ENCODE results near the gene CHSY1. TPM values are rescaled to one million over a fixed set of nuclear protein-coding genes. Genes with fewer than 3 reads are reported as not detected.

Gene CHSY1
- total RNA-seq, 4 donors from 2014 or later, result 19.2 to 36.8 (median 28.1) TPM

DNA sequence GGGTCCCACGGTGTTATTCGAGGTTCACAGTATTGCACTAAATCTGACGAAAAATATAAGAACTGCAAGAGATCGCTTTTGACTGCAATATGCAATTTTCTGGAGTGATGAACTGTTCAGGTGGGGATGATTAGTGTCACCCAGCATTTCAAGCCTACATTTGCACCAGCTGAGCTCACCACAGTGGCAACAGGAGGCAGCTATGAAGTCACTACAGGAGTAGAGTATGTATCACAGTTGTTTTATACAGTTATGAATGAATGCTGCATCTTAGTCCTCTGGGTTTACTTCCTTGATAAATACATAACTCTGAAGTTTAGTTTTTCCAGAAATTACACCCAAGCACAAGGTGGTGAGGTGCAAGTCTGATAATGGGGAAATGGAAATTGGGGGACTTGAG, 69.6 kb downstream of the CHSY1 start:
- TF ChIP-seq, protein P1, sequence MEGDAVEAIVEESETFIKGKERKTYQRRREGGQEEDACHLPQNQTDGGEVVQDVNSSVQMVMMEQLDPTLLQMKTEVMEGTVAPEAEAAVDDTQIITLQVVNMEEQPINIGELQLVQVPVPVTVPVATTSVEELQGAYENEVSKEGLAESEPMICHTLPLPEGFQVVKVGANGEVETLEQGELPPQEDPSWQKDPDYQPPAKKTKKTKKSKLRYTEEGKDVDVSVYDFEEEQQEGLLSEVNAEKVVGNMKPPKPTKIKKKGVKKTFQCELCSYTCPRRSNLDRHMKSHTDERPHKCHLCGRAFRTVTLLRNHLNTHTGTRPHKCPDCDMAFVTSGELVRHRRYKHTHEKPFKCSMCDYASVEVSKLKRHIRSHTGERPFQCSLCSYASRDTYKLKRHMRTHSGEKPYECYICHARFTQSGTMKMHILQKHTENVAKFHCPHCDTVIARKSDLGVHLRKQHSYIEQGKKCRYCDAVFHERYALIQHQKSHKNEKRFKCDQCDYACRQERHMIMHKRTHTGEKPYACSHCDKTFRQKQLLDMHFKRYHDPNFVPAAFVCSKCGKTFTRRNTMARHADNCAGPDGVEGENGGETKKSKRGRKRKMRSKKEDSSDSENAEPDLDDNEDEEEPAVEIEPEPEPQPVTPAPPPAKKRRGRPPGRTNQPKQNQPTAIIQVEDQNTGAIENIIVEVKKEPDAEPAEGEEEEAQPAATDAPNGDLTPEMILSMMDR (IDR thresholded peaks at IDR 0.05; ENCODE audit: low read depth), result no peak

DNA sequence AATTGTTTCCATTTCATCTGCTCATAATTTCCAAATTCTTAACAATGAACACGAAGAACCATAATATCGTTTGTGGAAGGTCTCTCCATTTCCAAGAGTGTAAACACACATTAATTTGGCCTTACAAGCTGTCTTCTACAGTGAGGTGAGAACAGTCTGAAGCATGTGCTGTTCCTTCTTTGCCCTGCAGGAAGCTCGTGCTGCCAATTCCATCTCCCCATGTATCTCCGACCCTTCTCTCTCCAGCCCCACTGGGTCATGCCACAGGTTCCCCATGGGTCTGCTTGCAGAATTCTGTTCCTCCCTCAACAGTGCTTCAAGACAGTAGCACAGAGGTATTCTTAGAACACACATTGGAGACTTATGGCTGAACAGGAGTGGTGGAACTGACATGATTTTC, 70.5 kb downstream of the CHSY1 start:
- TF ChIP-seq, protein P1 (IDR thresholded peaks at IDR 0.05; ENCODE audit: low read depth), result no peak

DNA sequence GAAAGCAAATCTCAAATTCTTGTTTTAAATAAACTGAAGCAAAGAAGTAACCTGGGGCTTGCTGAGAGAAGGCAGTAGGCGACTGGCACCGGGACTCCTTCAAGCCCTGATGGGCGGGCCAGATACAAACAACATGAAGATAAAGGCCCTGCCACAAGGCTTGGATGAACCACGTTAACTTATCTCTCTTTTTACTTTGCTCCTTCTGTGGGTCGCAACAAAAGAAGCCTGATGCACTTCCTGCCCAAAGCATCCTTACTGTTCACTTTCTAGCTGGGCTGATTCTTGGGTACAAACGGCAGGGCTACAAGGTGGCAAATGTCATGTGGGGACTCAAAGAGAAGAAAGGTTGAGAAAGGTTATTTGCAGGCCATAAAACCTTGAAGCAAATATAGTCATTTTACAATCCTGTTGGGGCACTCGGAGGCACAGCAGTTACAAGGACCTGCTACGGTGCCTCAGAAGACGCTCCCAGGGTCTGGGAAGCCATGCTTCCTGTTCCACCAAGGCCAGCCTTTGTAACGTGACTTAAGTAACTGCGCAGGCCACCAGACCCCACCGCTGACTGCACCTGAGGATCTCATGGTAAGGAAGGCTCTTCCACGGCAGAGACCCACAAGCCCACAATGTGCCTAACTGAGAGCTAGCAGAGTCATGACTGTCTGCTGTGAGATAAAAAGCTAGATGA, 71.1 kb downstream of the CHSY1 start:
- TF ChIP-seq, protein P1 (IDR thresholded peaks at IDR 0.05; ENCODE audit: low read depth), result no peak

DNA sequence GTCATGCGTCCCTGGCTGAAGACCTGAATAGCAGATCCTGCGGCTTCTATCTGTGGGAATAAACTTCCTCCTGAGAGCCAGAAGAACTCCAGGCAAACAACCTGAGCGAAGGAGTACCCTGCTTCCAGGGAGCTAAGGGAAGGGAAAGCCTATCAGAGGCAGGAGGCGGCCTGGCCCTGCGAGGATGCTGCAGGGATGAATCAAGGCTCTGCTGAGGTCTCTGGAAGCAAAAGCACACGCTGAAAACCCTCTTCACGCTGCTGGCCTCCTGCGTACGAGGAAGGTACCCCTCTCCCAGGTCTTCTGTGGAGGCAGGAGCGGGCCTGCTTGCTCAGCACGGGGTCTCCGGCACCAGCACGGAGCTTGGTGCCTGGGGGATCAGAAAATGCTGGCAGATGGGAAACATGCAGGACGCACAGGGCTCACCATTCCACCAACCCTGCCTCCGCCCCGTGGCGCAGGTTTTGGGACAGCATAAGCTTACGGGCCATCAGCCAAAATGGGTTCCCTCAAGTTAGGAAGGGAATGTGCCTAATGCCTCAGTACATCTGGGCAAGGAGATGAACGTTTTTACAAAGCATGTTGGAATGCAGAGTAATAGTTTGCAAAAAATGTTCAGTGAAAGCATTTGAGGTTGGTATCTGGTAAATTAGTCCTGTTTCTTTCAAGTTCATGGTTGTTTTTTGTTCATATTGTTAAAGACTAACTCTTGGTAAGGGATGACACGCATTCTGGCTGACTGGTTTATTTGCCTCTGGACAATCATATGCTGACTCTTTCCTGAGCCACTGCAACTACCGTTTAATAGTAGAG, 72.3 kb downstream of the CHSY1 start:
- TF ChIP-seq, protein P1 (IDR thresholded peaks at IDR 0.05; ENCODE audit: low read depth), result no peak

DNA sequence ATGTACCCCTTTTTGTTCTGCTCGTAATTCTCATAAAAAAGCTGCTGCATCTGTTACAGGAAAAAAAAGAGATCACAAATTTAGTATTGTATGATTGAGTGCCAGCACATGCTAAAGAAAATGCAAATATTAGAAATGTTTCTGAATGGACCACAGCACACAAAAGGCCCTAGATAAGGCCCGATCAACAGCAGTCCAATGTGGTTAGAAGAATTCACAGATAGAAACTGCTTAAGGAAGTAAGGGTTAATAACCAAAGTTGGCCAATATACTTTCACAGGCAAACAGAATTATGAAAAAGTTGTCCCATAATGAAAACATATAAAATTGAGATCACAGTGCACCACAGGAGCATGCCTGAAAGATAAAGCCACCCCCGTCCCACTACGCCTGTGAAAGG, 72.9 kb downstream of the CHSY1 start:
- TF ChIP-seq, protein P1 (IDR thresholded peaks at IDR 0.05; ENCODE audit: low read depth), result no peak

DNA sequence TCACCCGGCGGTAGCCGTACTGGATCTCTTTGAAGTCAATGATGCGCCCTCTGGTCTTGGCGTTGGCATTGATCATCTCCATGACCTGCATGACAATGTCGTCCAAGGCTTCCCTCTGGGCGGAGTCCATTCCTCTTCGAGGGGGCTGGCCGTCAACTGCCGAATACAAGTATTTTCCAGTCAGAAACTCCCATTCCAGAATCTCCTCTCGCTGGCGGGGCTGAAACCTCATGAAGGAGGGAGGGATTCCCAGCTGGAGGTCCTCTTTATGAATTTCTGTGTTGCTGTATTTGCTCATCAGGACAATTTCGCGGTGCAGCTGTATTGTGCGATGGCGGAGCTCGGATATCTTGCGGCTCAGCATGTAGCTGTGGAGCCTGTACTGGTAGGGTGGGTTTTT, 73.4 kb downstream of the CHSY1 start:
- TF ChIP-seq, protein P1 (IDR thresholded peaks at IDR 0.05; ENCODE audit: low read depth), result no peak

DNA sequence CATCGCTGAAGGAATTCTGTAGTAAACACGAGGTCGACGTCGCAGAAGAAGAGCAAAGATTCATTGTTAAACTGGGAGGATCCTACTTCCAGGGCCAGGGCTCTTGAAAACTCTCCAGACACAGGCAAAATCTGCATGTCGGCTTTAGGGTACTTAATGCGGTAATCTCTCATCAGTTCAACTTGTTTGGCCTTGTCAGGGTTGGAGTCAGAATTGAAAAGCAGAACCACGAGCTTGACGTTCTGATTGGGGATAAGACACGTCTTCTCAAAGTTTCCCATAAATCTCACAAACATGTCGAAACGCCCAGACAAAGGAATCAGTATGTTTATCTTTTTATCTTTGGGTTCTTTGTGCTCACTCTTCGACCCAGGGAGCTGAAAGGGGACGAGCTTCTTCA, 74.0 kb downstream of the CHSY1 start:
- TF ChIP-seq, protein P1 (IDR thresholded peaks at IDR 0.05; ENCODE audit: low read depth), result no peak
